Measurements from ENCODE around the gene FOXJ3. TPM values are rescaled to one million over a fixed set of nuclear protein-coding genes. Genes with fewer than 3 reads are reported as not detected.

FOXJ3 gene
- total and polyA plus RNA-seq, 2 of the 13 experiments (the other 11 are each of a cell fraction or from before 2014, with no cell fraction given): 16.6 to 48.5 TPM

- Histone ChIP-seq H2AFZ (ENCODE audit: low read length) (no peak overlapping the region), H3K9me3 (ENCODE audit: low read length) (no peaks in the 10 kb centered on the region), H4K20me1 (ENCODE audit: insufficient read depth, low read length) (no peaks in the 10 kb centered on the region), H3K27me3 (ENCODE audit: control insufficient read depth in 1 of 2, insufficient read depth in 2 of 2, low read length in 2 of 2) (peaks cover 0 to 16% of the 10 kb centered on the region in 2 experiments; a peak in 2 of 5 replicates), H3K4me1 (ENCODE audit: insufficient read depth, low read length) (peaks cover 44% of the 10 kb centered on the region), H3K79me2 (ENCODE audit: insufficient read depth, low read length) (no peaks in the 10 kb centered on the region), H3K4me2 (ENCODE audit: low read depth, low read length) (no peak overlapping the region), H3K9ac (ENCODE audit: insufficient read depth, low read depth, low read length) (no peak overlapping the region), H3K4me3 (replicated peaks in 1 of 3; ENCODE audit: insufficient read depth in 1 of 3, low read depth in 2 of 3, low read length in 3 of 3) (no peak overlapping the region), H3K27ac (ENCODE audit: extremely low read length, insufficient read depth, low read length) (no peak overlapping the region), H3K36me3 (replicated peaks in 1 of 2; ENCODE audit: control insufficient read depth in 1 of 2, insufficient read depth in 2 of 2, low read length in 2 of 2) (no peaks in the 10 kb centered on the region)
- POLR2A ChIA-PET: no interaction called here
- 0% methylated on average over 1 of the region's 2 CpGs for WGBS (ENCODE audit: low lambda C conversion rate)
- no TSS peak for BruUV-seq (replicated peaks)
- DNase-seq (ENCODE audit: low spot score) (peak; percentile 27), ATAC-seq (peak; percentile 6; the same call in 2 of the 3 replicates), FAIRE-seq (no peak)
- CTCF ChIA-PET (ENCODE audit: low intra/inter-chr PET ratio, low total read pairs): no interaction called here
- in situ Hi-C loops (cut with HindIII; ENCODE audit: extremely low pct_ligation_motif_present, low pct_unique_long_range_greater_than_20kb) (no loop called here), intact Hi-C loops (cut with micrococcal nuclease; ENCODE audit: unreplicated experiment) (no loop called here)
- peak; percentile 65 for TF ChIP-seq NFYC (CRISPR knock-in tag; IDR thresholded peaks at IDR 0.05)
- no peak for TF ChIP-seq POLR2A (IDR thresholded peaks at IDR 0.05; ENCODE audit: insufficient read depth in 1 of 2, low read depth in 2 of 2, low read length in 2 of 2)
- peak; percentile 45; the same call in 1 of the 2 replicates for TF ChIP-seq NFYB (CRISPR knock-in tag; IDR thresholded peaks at IDR 0.05)
These were observed 171.9 kb downstream of the FOXJ3 start for GRCh38 chr1:42163114-42163513.

DNA sequence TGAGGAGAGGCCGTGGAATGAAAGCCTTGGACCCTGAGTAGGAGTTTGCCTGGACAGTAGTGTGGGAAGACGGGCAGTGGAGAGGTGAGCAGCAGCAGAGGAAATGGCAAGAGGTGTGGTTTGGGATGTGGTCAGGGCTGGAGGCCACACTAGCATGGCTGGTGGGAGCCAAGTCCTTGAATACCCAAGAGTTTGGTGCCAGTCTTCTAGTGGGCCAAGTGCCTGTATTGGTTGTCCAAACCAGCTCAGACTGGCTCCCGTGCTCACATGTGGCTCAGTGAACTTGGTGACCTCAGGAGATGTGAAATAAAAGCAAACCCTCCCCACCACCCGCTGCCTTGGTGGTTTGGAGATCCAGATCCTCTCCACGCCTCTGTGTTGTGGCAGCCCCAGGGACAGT is 172.9 kb downstream of the FOXJ3 start:
- Histone ChIP-seq H3K4me1 (ENCODE audit: insufficient read depth, low read length) (peaks cover 44% of the 10 kb centered on the region), H4K20me1 (ENCODE audit: insufficient read depth, low read length) (no peaks in the 10 kb centered on the region), H3K4me3 (replicated peaks in 1 of 3; ENCODE audit: insufficient read depth in 1 of 3, low read depth in 2 of 3, low read length in 3 of 3) (no peak overlapping the region), H3K9me3 (ENCODE audit: low read length) (no peaks in the 10 kb centered on the region), H3K79me2 (ENCODE audit: insufficient read depth, low read length) (no peaks in the 10 kb centered on the region), H3K27ac (ENCODE audit: extremely low read length, insufficient read depth, low read length) (no peak overlapping the region), H3K36me3 (replicated peaks in 1 of 2; ENCODE audit: control insufficient read depth in 1 of 2, insufficient read depth in 2 of 2, low read length in 2 of 2) (no peaks in the 10 kb centered on the region), H3K9ac (ENCODE audit: insufficient read depth, low read depth, low read length) (no peak overlapping the region), H3K27me3 (ENCODE audit: control insufficient read depth in 1 of 2, insufficient read depth in 2 of 2, low read length in 2 of 2) (peaks cover 0 to 16% of the 10 kb centered on the region in 2 experiments; a peak in 2 of 5 replicates), H3K4me2 (ENCODE audit: low read depth, low read length) (no peak overlapping the region), H2AFZ (ENCODE audit: low read length) (no peak overlapping the region)
- FAIRE-seq (no peak), ATAC-seq (no peak), DNase-seq (ENCODE audit: low spot score) (no peak)
- 29% methylated on average over 3 of the region's 5 CpGs for WGBS (ENCODE audit: low lambda C conversion rate)
- intact Hi-C loops (cut with micrococcal nuclease; ENCODE audit: unreplicated experiment): no loop called here
- TF ChIP-seq RBM22 (optimal IDR thresholded peaks at IDR 0.05; ENCODE audit: low read length) (no peak), CEBPG (CRISPR knock-in tag; IDR thresholded peaks at IDR 0.05) (no peak), BORCS8-MEF2B (CRISPR knock-in tag; IDR thresholded peaks at IDR 0.05) (no peak), ZSCAN22 (CRISPR knock-in tag; IDR thresholded peaks at IDR 0.05) (no peak), ZNF577 (CRISPR knock-in tag; IDR thresholded peaks at IDR 0.05; ENCODE audit: borderline replicate concordance, low read depth) (no peak), ZNF225 (CRISPR knock-in tag; IDR thresholded peaks at IDR 0.05) (no peak), TCF7L2 (IDR thresholded peaks at IDR 0.05; ENCODE audit: low read depth, low read length) (no peak), ZBTB44 (CRISPR knock-in tag; IDR thresholded peaks at IDR 0.05) (no peak)
- TF ChIP-seq, protein P1, sequence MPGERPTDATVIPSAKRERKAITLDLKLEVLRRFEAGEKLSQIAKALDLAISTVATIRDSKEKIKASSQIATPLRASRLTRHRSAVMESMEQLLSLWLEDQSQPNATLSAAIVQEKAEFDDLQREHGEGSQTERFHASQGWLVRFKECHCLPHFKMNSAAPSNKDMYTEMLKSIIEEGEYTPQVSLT (CRISPR knock-in tag; IDR thresholded peaks at IDR 0.05; ENCODE audit: borderline replicate concordance, low read depth): no peak
- TF ChIP-seq, protein P2, sequence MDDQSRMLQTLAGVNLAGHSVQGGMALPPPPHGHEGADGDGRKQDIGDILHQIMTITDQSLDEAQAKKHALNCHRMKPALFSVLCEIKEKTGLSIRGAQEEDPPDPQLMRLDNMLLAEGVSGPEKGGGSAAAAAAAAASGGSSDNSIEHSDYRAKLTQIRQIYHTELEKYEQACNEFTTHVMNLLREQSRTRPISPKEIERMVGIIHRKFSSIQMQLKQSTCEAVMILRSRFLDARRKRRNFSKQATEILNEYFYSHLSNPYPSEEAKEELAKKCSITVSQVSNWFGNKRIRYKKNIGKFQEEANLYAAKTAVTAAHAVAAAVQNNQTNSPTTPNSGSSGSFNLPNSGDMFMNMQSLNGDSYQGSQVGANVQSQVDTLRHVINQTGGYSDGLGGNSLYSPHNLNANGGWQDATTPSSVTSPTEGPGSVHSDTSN (CRISPR knock-in tag; IDR thresholded peaks at IDR 0.05; ENCODE audit: borderline replicate concordance): no peak
- in situ Hi-C loops (cut with HindIII; ENCODE audit: extremely low pct_ligation_motif_present, low pct_unique_long_range_greater_than_20kb): no loop called here
- CTCF ChIA-PET (ENCODE audit: low intra/inter-chr PET ratio, low total read pairs): no interaction called here
- BruUV-seq (replicated peaks): no TSS peak
- POLR2A ChIA-PET: no interaction called here
